Activated CD8-positive, alpha-beta memory T cell treated with anti-CD3 and anti-CD28 coated beads, Interleukin-2, amount 50 U/mL, for 4 hours (primary cell): ENCODE results near the gene ZCCHC17.

Source experiments
- DNase-seq: peaks from one replicate; pipeline ENCODE4 v3.0.0-alpha.2; 2020

The ZCCHC17 gene

GRCh38 chr1:31308036-31308435, 11.2 kb downstream of the ZCCHC17 start:
- DNase-seq, result no peak

GRCh38 chr1:31310198-31310597, 13.4 kb downstream of the ZCCHC17 start:
- DNase-seq, result no peak

DNA sequence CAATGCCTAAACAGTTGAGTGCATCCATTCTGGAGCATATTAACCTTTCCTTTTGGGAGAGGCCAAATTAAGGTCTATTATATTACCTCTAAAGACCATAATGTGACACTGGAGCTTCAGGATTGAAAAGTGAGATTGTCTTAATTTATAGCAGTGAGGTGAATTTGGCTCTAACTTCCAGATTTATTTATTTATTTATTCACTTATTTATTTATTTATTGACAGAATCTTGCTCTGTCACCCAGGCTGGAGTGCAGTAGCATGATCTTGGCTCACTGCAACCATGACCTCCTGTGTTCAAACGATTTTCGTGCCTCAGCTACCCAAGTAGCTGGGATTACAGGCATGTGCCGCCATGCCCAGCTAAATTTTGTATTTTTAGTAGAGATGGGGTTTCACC, 19.1 kb downstream of the ZCCHC17 start:
- no peak for DNase-seq

- DNase-seq, result no peak
Measured at GRCh38 chr1:31318146-31318545, 21.3 kb downstream of the ZCCHC17 start.

GRCh38 chr1:31324093-31324492, 27.3 kb downstream of the ZCCHC17 start:
- DNase-seq, result no peak

- DNase-seq, result no peak
Measured at GRCh38 chr1:31324992-31325391, 28.2 kb downstream of the ZCCHC17 start.

GRCh38 chr1:31326461-31326860, 29.6 kb downstream of the ZCCHC17 start:
- no peak for DNase-seq

DNA sequence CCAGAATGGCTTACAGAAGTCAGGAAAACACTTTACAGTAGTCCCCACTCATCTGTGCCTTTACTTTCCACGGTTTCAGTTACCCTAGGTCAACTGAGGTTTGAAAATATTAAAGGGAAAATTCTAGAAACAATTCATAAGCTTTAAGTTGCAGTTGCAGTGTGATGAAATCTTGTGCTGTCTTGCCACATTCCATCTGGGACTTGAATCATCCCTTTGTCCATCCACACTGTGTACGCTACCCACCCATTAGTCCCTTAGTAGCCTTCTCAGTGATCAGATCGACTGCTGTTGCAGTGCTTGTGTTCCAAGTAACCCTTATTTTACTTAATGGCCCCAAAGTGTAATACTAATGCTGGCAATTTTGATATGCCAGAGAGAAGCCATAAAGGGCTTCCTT, 30.5 kb downstream of the ZCCHC17 start:
- no peak for DNase-seq

DNA sequence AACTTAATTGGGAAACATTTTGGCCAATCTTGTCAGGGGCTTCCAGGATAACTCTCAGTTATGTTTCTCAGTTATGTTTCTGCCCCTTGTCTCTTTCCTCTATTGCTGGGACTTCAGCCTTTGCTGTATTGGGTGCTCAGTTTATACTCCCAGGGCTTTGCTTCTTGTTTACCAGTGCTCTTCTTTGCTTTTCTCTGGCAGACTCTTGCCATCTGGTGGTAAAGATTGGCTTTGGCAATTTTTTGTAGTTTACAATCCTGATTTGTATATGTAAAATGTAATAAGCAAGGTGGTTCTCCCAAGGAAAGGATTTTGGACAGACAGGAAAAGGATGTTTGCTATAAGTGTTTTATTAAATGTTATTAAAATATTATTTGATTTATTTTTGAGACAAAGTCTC, 38.2 kb downstream of the ZCCHC17 start:
- no peak for DNase-seq

GRCh38 chr1:31336687-31337467, 40.0 kb downstream of the ZCCHC17 start:
- DNase-seq, result no peak

DNA sequence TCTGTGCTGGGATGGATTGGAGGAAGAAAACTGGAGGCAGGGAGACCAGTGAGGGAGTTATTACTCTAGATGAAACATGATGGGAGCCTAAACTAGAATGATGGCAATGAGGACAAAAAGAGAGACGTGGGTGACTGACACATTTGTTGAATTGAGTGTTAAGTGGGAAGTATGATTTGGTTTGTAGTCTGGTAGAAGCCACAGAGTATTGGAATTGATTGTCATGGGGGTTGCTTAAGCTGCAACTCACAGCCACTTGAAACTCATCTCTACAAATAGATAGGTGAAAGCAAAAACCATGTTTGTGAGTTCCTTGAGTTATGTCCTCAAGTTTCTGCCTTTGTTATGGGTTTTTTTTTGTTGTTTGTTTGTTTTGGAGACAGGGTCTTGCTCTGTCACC, 47.7 kb downstream of the ZCCHC17 start:
- no peak for DNase-seq

- DNase-seq, result no peak
Measured at GRCh38 chr1:31345635-31346034, 48.8 kb downstream of the ZCCHC17 start.

DNA sequence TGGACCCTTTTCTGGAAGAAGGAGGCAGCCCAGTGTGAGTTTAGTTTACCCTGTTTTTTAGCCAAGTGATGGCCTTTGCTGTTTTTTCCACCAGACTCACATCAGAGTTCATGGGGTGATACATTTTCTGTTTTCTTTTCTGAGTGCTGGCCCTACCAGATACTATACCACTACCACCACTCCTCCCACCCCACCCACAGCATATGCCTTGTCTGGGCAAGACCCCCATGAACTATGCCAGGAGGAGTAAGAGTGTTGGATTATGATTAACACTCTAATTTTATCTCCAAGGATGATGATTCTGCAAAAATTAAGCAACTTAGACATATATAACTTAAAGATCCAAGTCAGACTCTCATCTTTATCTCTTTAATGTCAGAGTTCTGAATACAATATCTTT, 50.0 kb downstream of the ZCCHC17 start:
- DNase-seq, result no peak

DNA sequence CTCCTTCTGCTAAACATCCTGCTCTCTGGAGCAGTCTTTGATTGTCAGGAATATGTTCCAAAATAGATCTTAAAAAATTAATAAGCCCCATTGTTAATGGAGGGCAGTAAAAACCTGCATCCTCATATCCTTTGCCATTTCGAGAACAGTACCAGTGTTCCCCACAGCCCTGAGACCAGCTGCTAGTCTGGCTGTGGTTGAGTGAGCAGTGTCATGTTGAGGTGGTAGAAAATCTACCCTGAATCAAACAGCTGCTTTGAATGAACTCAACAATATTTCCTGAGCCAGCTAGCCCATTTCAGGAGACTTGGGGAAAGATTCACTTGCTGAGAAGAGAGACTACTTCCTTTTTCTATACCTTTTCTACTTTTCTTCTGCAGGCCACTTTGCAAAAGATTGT, 51.6 kb downstream of the ZCCHC17 start:
- no peak for DNase-seq

GRCh38 chr1:31354283-31354682, 57.5 kb downstream of the ZCCHC17 start:
- no peak for DNase-seq

- DNase-seq, result no peak
Measured at GRCh38 chr1:31356427-31356826, 59.6 kb downstream of the ZCCHC17 start.

GRCh38 chr1:31361607-31362006, 64.8 kb downstream of the ZCCHC17 start:
- no peak for DNase-seq

DNA sequence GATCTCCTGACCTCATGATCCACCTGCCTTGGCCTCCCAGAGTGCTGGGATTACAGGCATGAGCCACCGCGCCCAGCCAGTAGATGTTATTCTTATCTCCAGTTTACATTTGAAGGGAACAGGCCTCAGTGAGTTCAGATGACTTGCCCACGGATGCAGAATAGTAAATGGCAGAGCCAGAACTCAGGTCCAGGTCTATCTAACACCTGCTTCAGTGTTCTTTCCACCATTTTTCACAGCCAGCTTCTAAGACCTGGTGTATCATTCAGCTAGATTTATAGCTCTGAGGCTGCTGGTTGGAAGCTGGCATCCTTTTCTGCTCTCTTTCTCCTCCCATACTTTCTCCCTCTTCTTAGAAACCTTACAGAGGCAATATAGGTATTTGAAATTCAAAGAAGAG, 65.2 kb downstream of the ZCCHC17 start:
- DNase-seq, result no peak

DNA sequence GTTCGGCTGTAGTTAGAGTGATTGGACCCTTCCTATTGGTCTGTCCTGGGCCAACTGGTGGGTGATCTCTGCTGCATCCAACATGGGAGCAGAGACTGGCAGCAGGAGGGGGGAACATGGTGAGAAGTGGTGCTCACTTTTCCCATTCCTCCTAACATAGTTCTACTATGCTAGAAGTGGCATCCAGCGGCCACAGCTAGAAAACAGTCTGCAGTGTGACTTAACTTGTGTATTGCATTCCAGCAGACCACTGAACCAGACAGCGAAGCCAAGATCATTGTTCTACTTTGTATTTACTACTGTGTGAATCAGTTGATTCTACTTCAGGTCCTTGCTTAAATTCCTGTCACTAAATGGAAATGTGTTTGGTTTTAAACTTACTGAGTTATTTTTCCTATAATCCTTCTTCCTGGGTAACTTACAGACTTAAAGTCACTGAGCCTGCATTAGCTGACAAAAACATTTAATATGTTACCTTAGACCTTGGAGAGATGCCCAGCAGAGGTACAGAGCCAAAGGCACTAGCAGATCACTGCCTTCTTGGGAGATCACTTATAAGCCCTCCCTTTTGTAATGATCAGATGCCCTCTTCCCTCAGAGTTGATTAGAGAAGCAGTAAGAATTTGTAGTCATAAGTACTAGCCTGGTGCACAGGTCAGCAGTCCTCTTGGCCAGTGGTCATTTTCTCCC, 67.9 kb downstream of the ZCCHC17 start:
- DNase-seq, result no peak

- DNase-seq, result no peak
Measured at GRCh38 chr1:31366796-31367195, 70.0 kb downstream of the ZCCHC17 start.

DNA sequence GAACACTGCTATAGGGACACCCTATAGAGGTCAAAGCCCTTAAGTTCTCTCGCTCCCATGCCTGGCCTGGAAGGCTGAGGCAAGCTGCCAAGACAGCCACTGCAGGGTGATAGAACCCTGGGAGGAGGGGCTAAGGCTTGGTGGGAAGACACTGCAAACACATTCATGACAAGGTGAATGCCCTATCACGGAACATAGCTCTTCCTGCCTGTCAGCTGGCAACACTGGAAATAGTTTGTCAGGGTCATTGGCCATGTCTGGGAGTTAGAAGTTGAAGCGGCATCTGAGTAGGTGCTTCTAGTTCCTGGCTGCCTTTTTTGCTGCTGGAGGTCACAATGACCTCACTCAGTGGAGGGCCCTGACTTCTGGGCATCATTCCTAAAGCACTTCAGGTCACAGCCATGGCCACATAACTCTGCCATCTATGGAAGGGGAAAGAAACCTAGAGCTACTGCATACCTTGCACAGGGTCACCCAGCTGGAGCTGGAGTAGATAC, 71.8 kb downstream of the ZCCHC17 start:
- no peak for DNase-seq

GRCh38 chr1:31370021-31370420, 73.2 kb downstream of the ZCCHC17 start:
- DNase-seq, result no peak

DNA sequence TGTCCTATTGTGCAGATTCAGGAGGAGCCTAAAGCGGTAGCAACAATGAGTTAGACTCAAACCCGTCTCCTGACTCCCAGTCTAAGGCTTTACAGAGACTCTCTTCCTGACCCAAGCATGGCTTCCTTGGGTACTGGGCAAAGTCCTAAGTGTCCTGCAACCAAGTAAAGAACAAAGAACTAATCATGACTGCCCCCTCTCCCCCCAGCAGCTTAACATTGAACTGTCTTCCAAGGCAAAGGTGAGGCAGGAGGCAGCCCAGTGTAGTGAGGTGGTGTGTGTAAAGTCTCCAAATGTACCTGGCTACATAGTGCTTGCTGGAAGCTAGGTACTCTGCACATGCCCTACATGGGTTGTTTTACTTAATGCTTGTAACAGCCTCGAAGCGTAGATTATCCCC, 73.7 kb downstream of the ZCCHC17 start:
- no peak for DNase-seq
